ENCODE results near the gene ACER2.

The ACER2 gene

DNA sequence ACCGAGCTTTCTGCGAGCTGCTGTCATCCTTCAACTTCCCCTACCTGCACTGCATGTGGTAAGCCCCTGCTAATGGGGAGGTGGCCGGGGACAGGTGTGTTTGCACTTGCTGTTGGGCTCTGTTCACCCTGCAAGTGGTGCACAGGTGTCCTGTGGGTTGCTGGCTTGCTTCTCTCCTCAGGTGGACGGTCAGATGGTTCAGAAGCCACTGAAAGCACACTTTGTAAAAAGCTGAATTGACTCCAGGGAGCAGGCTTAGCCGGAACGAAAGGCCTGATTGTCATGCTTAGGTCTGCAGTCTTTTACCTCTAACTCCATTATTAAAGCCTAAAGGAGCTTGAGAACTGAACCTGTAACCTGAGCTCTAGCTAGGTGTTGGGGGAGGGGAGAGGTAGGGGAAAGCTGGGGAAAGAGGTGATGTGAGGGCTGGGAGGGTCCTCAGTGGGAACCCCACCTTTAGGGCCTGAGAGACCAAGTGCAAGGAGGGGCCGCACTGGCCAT lies 37.6 kb downstream of the ACER2 start:
- in situ Hi-C loops (cut with HindIII; ENCODE audit: low sequenced_read_pairs) = no loop called here

DNA sequence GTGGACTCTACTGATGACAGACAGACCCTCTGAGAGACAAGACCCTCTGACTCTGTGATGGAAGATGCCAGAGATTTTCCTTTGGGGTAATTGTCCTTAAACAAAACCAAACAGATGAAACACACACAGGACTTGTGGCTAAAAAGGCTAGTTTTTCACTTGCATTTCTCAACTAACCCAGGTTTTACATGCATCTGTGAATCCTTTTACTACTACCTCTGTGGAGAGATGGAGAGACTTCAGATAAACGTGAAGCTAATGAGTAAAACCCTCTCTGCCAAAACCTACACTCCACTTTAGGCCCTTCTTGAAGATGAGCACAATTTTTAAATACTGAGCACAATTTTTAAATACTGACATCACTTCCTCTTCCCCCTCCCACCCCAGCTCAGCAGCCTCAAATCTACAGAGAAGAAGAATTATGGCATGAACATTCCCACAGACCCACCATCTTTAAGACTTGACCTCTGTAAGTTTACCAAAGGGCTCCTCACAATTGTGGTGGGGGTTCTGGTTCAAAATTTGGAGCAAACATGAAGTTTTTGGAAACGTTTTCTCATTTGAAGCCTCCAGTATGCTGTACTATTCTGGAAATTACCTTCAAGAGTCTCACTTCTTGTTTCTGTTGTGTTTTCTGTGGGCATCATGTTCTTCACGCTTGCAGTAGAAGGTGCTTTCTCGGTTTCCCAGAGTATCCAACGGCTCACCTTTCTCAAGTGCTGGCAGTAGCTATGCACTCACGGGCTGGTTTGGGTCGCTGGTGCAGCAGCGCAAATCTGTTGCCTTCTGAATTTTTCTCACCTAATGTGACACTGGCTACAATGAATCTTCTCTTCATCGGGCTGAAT lies 42.7 kb downstream of the ACER2 start:
- in situ Hi-C loops (cut with HindIII; ENCODE audit: low sequenced_read_pairs) = no loop called here

DNA sequence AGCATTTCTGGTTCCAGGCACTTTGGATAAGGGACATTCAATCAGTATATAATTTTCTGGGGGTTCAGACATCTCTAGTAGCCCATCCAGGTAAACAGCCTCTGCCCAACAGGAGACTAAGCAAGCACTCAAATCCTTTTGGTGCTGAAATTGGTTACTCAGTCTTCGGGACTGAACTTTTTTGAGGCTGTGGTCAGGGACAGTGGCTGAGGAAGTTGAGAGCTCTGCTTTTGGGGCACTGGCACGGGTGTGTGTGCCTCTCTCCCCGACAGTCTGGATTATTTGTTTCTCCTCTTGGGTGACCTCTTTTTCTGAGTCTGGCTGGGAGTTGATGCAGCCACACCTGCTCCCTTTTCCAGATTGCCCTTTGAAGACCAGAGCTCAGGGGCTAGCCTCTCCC lies 47.6 kb downstream of the ACER2 start:
- in situ Hi-C loops (cut with HindIII; ENCODE audit: low sequenced_read_pairs) = no loop called here

DNA sequence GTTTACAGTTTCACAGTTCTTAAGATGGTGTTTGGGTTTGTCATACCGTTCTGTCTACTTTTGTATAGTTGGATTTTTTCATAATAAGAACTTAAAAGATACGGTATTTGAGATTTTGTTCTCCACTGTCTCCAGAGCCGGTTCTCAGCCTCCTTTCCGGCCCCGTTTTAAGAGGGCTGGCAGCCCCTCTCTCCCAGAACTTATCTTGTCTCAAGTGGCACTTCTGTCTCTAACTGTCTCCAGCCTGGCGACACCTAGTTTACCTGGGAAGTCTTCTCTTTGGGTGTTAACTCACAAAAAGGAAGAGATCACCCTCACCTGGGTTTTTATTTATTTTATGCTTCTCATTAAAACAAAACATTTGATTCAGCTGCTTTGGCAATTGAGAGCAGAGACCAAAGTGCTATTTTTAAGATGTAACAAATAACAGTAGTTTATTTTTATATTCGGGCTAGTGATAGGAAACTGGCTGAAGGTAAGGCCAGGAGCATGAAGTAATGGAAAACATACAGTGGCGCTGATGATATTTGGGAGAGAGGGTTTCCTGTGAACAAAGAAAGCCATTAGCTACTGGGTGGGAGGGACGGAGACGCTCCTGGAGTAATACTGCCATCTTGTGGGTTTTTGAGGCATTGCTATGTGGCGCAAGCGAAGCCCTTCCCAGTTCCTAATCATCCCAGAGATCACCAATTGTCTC lies 48.3 kb downstream of the ACER2 start:
- in situ Hi-C loops (cut with HindIII; ENCODE audit: low sequenced_read_pairs) = no loop called here

DNA sequence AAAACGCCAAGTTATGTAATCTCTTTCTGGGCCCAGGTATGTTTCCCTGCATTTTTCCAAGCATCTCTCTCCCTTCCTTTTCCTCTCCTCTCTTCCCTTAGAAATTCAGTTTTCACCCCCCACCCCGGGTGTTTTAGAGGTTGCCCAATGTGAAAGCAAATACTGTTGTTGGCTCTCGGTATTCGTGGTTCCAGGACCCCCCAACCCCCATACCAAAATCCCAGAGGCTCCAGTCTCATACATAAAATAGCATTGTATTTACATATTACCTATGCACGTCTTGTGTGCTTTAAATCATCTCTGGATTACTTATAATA lies 48.8 kb downstream of the ACER2 start:
- in situ Hi-C loops (cut with HindIII; ENCODE audit: low sequenced_read_pairs) = no loop called here

DNA sequence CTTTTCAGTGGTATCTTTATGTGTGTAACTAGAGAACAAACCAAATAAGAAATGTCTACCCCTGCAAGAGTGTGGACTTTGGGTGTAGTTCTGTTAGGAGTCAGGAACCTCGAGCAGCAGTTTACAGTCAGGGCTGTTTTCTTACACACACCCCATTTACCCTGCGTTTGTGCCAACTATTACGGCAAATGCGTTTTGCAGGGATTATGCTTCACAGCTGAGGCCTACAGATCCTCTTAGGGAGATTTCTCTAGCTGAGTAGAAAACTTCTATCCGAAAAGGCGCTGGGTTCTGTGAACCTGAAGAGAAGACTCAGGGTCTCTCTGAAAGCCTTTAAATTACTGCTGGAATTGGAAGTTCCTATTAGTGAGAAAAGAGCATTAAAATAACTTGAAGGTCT lies 51.4 kb downstream of the ACER2 start:
- in situ Hi-C loops (cut with HindIII; ENCODE audit: low sequenced_read_pairs) = no loop called here

DNA sequence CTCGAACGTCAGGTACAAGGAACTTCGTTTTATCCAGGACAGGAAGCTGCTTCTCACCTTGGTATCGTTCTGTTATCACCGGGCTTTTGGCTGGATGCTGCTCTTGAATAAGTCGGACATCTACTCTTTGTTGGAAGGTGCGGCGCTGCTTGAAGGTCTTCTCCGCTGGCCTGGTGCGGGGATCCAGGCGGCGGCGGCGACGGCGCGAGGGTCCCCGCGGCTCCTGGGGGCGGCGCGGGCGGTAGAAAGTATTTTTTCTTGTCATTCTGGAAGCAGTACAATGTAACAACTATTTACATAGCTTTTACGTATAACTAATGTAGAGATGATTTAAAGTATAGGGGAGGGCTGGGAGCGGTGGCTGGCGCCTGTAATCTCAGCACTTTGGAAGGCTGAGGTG lies 52.3 kb downstream of the ACER2 start:
- in situ Hi-C loops (cut with HindIII; ENCODE audit: low sequenced_read_pairs) = no loop called here

DNA sequence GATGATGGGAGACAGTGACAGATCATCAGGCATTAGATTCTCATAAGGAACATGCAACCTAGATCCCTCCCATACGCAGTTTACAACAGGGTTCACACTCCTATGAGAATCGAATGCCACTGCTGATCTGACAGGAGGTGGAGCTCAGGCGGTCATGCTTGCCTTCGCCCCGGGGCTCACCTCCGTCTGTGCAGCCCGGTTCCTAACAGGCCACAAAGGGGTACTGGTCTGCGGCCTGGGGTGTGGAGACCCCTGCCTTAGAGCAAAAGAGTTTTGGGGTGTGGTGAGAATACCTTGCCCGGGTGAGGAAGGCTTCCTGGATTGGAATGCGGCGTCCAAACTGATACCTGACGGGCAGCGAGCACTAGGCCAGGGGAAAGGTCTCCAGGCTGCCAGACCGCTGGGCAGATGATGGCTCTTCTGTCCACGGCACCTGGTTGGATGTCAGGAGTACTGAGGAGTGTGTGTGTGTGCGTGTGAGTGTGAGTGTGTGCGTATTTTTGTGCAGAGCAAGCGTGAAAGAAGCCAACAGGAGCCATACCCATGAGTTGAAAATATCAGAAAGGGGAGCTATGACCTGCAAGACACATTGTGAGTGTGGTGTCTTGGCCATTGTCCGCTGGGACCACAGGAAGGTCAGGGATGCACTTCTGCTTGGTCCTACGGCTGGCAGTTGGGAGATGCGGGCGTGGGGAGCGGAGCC lies 55.4 kb downstream of the ACER2 start:
- in situ Hi-C loops (cut with HindIII; ENCODE audit: low sequenced_read_pairs) = no loop called here

DNA sequence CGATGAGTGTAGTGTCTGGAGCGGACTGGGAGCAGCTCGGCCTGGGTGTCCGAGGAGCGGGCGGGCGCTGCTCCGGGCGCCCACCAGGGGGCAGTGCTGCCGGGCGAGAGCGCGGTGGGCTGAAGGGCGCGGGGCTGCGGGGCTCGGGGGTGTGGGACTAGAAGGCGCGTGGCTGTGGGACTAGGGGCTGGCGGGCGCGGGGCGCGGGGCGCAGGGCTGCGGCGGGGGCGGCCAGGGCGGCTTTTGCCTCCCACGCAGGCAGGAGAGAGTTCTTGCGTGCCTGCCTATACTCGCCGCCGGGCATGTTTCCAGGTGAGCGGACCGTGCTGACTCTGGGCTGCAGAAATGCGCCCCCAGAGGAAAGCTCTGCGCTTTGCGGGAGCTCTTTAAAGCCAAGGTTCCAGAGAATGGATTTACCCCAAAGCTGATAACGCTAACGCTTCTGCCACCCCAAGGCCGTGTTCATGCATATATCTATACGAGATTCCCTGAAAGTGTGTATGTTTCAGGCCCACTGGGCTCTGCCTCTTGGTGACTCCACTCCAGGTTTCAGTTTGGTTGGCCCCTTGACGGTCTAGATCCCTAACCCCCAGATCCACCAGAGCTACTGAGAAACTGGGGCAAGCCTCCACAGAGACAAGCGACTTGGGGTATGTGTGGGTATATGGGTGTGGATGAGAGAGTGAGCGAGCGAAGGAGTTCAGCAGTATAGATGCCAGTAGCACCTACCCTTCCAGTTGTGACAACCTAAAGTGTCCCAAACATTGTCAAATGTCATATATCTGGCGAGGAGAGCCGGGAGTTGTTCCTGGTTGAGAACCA lies 56.2 kb downstream of the ACER2 start:
- in situ Hi-C loops (cut with HindIII; ENCODE audit: low sequenced_read_pairs) = no loop called here

DNA sequence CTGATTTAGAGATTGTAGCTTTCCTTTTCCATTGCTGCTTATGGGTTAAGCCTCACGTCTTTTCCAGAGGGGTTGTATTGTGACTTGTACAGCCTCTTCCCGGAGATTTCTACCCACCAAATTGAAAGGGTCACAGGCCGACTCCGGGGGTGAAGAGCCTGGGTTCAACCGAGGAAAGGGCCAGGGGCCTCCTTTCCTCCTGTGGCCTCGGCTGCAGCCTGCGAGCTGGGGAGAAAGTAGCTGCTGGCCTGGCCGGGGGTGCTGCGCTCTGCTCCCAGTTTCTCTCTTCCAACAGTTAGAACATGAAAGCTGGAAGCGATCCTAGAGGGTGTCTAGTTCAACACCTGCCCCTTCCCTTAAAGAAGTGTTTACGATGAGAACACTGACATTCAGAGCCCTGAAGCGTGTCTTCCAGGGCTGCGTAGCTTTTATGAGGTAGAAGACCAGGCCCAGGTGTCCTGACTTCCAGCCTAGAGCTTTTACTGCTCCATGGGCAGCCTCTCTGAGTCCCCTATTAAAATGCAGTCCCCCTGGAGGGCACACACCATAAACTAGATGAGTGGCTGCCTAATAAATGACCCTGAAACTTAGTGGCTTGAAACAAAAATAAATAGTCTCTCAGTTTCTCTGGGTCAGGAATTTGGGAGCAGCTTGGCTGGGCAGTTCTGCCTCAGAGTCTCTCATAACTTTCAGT lies 56.9 kb downstream of the ACER2 start:
- in situ Hi-C loops (cut with HindIII; ENCODE audit: low sequenced_read_pairs) = no loop called here

DNA sequence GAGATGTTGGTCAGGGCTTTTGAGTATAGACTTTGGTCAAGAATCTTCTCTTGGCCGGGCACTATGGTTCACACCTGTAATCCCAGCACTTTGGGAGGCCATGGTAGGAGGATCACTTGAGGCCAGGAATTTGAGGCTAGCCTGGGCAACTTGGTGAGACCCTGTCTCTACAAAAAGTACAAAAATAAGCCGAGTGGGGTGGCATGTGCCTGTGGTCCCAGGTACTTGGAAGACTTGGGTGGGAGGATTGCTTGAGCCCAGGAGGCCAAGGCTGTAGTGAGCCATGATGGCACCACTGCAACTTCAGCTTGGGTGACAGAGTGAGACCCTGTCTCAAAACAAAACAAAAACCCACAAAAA lies 57.5 kb downstream of the ACER2 start:
- in situ Hi-C loops (cut with HindIII; ENCODE audit: low sequenced_read_pairs) = no loop called here

DNA sequence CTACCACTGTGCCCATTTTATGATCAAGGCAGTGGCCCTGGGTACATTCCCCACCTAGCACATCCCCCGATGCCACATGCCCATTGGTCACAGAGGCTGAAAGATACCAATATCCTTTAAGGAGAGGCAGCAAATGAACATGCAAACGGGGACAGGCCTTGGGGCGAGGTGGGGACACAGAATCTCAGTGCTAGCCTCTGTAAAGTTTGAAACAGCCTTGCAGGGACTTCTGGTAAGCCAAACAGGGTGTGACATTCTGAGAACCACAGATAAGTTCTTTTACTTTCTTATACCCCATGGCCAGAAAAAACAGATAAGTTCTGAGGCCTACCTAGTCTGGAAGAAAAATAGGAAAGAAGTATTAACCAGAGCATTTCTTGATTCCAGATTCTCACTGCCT lies 60.5 kb downstream of the ACER2 start:
- in situ Hi-C loops (cut with HindIII; ENCODE audit: low sequenced_read_pairs) = no loop called here

DNA sequence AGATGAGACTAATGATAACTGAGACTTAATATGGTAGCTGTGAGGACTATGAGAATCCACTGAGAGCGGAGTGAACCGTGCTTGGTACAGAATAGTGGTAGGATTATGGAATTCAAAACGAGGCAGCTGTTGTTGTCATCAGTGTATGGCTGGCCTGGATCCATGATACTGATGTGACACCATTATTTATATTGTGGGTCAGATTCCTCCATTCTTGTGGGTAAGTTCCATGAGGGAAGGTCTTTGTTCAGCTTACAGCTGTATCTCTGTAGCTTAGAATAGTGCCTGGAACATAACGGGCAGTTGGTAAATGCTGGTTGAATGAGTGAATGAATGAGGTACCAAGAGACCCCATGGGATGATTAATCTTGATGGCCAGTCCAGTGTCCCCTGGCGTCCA lies 61.8 kb downstream of the ACER2 start:
- in situ Hi-C loops (cut with HindIII; ENCODE audit: low sequenced_read_pairs) = no loop called here

DNA sequence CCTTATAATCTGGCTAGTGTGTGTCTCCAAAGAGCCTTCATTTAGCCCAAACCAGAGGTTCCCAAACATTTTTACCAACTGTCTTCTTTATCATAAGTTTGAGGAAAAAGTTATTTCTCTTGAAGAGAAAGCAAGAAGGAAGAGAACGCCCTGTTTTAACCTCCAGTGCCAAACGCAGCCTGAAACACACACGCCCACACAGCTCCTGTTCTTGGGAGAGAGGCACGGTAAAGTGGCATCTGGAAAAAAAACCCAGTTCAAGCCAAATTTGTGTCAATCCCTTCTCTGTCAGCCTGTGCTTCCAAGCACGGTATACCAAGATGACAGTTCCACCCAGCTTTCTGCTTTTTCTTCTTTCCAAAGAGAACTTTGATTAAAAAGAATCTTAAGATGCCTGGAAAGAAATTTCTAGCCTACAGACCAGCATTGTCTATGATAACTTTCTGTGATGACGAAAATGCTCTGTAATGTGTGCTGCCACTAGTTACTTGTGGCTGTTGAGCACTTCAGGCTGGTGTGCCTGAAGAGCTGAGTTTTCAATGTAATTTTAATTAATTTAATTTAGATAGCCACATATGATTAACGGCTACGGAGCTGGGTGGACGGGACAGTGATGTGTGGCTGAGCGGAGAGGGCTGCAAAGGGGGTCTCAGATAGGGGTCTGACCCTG lies 62.3 kb downstream of the ACER2 start:
- in situ Hi-C loops (cut with HindIII; ENCODE audit: low sequenced_read_pairs) = no loop called here

DNA sequence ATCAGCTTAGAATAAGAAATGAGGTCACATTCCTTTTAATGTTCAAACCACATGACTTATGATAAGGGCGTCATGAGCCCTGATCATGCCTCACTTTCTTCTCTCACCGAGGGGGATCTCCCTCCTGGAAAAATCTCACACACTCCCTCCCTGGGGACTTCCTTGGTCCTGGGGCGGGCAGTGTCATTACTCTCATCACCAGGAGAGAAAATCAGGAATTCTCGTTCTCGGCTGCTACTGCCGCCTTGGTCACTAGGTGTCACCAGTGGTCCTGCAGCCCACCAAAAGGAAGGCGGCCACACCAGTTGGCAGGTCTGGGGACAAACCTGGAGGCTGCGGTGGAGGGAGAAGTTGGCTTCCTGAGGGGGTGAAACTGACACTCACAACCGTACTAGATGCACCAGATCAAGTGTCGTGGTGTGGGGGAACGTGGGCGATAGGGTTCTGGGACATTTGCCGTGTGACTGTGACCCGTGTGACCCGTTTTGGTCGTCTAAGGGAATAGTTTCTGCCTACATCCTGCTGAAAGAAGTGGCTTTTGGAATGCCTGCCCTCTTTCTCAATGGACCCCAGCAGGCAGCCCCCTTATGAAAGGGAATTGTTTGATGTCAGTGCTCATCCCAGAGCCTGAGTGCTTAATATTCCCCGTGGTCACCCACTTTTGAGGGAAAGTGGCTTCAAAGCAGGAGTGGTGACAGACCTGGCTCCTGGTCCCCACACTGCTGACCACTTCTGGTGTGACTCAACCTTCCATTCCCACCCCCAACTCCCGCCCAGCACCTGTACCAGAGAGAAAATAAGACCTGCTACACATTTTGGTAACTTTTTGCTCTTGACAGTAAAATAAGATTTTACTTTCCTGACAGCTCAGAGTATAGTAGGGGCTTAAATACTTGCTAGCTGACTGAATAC lies 63.2 kb downstream of the ACER2 start:
- in situ Hi-C loops (cut with HindIII; ENCODE audit: low sequenced_read_pairs) = no loop called here

DNA sequence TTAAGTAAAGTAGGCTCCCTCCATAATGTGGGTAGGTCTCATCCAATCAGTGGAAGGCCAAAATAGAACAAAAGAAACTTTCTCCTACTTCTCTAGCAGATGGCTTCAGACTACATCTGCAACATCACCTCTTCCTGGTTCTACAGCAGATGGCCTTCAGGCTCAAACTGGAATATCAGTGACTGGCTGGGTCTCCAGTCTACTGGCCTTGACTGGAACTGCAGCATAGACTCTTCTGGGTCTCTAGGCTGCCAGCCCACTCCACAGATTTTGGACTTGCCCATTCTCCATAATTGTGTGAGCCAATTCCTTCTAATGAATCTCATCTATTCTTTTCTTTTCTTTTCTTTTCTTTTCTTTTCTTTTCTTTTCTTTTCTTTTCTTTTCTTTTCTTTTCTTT lies 64.8 kb downstream of the ACER2 start:
- in situ Hi-C loops (cut with HindIII; ENCODE audit: low sequenced_read_pairs) = no loop called here

DNA sequence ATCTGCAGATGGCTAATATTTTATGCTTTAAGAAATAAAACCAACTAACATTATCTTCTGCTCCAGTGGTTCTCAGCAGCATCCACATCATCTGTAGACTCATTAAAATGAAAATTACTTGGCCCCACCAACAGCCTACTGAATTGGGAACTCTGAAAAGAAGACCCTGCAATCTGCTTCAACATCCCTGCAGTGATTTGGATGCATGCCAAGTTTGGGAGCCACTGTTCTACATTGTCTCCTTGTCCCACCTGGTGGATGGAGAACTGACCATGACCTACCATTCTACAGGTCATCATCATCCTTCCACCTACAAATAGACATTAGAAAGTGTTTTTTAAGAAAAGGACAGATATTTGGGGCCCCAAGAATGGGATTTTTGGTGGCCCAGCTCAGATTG lies 71.1 kb downstream of the ACER2 start:
- in situ Hi-C loops (cut with HindIII; ENCODE audit: low sequenced_read_pairs) = loop anchor here (25.0 kb wide), 1 partner anchor 107 kb away; no protein-coding TSS in a partner anchor

DNA sequence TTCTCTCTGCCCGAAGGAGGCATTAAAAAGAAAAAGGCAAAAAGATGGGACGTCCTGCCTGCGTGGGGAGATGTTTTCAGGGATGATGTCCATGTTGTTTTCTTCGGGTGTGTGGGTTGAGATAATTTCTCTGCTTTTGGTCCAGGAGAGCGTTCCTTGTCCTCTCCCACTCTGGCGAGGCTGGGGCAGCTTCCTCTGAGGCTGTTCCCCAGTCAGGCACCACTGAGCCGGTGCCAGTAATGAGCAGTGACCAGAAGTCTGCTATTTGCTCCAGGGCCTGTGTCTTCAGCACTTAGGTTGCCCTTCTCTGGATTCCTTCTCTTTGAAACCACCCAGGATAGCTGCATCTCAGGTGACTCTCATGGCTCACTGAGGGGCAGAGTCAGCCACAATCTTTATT lies 71.5 kb downstream of the ACER2 start:
- in situ Hi-C loops (cut with HindIII; ENCODE audit: low sequenced_read_pairs) = loop anchor here (25.0 kb wide), 1 partner anchor 107 kb away; no protein-coding TSS in a partner anchor

All from endothelial cell of hepatic sinusoid (primary cell).